ENCODE measurements around the gene VPS33B.

Gene VPS33B

GRCh38 chr15:90949979-90950675, 72.3 kb downstream of the VPS33B start:
- no peak for DNase-seq (ENCODE audit: low read depth)

Measured in activated T-cell treated with anti-CD3 and anti-CD28 coated beads for 24 hours (primary cell).